Activated CD8-positive, alpha-beta memory T cell treated with anti-CD3 and anti-CD28 coated beads for 4 hours (primary cell): ENCODE results near the gene GOLIM4.

Experiments
- DNase-seq, 2 donors: peaks; one replicate each; pipeline ENCODE4 v3.0.0-alpha.2; 2020; ENCODE audit warnings: low read depth in 2 of 2

GOLIM4 gene

GRCh38 chr3:168100777-168101492, 5.2 kb upstream of the GOLIM4 start:
- no peak for DNase-seq

- no peak for DNase-seq
These were observed 1.7 kb upstream of the GOLIM4 start for GRCh38 chr3:168097381-168097780.

- peak in 1 of 2 donors; percentile 24 for DNase-seq
These were observed 507 bp upstream of the GOLIM4 start for GRCh38 chr3:168096210-168096652.

GRCh38 chr3:168094877-168095610, 680 bp downstream of the GOLIM4 start:
- peak in 1 of 2 donors; percentile 6 for DNase-seq

GRCh38 chr3:168094580-168094876, 1.2 kb downstream of the GOLIM4 start:
- no peak for DNase-seq

- no peak for DNase-seq
These were observed 1.9 kb downstream of the GOLIM4 start for GRCh38 chr3:168093790-168094189.

- no peak for DNase-seq
These were observed 2.5 kb downstream of the GOLIM4 start for GRCh38 chr3:168093229-168093628.

- no peak for DNase-seq
These were observed 3.8 kb downstream of the GOLIM4 start for GRCh38 chr3:168091941-168092340.

- DNase-seq = no peak
These were observed 4.3 kb downstream of the GOLIM4 start for GRCh38 chr3:168091302-168091858.

- no peak for DNase-seq
These were observed 5.2 kb downstream of the GOLIM4 start for GRCh38 chr3:168090306-168091085.

- DNase-seq = no peak
These were observed 6.4 kb downstream of the GOLIM4 start for GRCh38 chr3:168089179-168089771.

- no peak for DNase-seq
These were observed 7.5 kb downstream of the GOLIM4 start for GRCh38 chr3:168088106-168088720.

- DNase-seq = no peak
These were observed 8.2 kb downstream of the GOLIM4 start for GRCh38 chr3:168087539-168087938.

GRCh38 chr3:168086541-168087260, 9.0 kb downstream of the GOLIM4 start:
- DNase-seq = no peak

GRCh38 chr3:168085491-168086119, 10.1 kb downstream of the GOLIM4 start:
- no peak for DNase-seq

- DNase-seq = no peak
These were observed 11.8 kb downstream of the GOLIM4 start for GRCh38 chr3:168083906-168084305.

GRCh38 chr3:168081856-168082255, 13.9 kb downstream of the GOLIM4 start:
- no peak for DNase-seq

GRCh38 chr3:168081171-168081771, 14.5 kb downstream of the GOLIM4 start:
- no peak for DNase-seq

- no peak for DNase-seq
These were observed 15.1 kb downstream of the GOLIM4 start for GRCh38 chr3:168080499-168081170.
